Measurements from ENCODE around the gene THAP4. TPM values are rescaled to one million over a fixed set of nuclear protein-coding genes. Genes with fewer than 3 reads are reported as not detected.
"Not testable (repeated sequence)": the region's sequence is repeated elsewhere in the genome, so short reads cannot be mapped to it uniquely, and the experiment has no call there.

Gene THAP4
- total and polyA plus RNA-seq, 8 donors = 16.0 to 172 (median 49.3) TPM

DNA sequence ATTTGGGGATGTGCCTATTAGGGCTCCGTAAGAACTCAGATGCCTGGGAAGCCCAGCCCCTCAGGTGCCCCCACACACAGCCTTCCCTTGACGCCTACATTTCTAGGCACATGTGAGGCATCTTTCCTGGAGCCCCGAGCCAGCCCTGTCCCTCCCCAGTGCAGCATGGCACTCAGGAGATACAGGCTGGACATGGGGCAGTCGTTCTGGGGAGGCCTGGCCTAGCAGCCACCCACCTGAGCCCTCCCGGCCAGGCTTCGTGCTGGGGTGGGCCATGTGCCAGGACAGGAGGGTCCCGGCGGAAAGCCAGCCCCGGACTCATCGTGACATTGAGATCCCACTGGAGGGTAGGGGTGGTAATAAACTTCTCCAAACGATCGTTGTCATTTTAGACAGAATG, 63.2 kb downstream of the THAP4 start:
- TF ChIP-seq POLR2AphosphoS5 (IDR thresholded peaks at IDR 0.05) (no peak), EP300 (IDR thresholded peaks at IDR 0.05) (no peak), POLR2A (IDR thresholded peaks at IDR 0.05) (no peak)
- TF ChIP-seq, protein P1, sequence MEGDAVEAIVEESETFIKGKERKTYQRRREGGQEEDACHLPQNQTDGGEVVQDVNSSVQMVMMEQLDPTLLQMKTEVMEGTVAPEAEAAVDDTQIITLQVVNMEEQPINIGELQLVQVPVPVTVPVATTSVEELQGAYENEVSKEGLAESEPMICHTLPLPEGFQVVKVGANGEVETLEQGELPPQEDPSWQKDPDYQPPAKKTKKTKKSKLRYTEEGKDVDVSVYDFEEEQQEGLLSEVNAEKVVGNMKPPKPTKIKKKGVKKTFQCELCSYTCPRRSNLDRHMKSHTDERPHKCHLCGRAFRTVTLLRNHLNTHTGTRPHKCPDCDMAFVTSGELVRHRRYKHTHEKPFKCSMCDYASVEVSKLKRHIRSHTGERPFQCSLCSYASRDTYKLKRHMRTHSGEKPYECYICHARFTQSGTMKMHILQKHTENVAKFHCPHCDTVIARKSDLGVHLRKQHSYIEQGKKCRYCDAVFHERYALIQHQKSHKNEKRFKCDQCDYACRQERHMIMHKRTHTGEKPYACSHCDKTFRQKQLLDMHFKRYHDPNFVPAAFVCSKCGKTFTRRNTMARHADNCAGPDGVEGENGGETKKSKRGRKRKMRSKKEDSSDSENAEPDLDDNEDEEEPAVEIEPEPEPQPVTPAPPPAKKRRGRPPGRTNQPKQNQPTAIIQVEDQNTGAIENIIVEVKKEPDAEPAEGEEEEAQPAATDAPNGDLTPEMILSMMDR (IDR thresholded peaks at IDR 0.05) = no peak
- WGBS, 5 donors = 87 to 93% (median 89%) methylated on average over 7 to 12 of the region's 12 CpGs
- DNase-seq = no peak
- no peaks in the 10 kb centered on the region for H3K27me3 ChIP-seq
- H3K27ac ChIP-seq = no peak overlapping the region
- H3K4me1 ChIP-seq = peaks cover 0 to 25% (median 6%) of the 10 kb centered on the region in 4 donors
- H3K36me3 ChIP-seq = peaks cover 10 to 49% (median 45%) of the 10 kb centered on the region in 4 donors
- no peak overlapping the region for H3K4me3 ChIP-seq
- intact Hi-C loops (cut with DNase I; ENCODE audit: low total_unique reads) = no loop called here
- no peaks in the 10 kb centered on the region for H3K9me3 ChIP-seq

DNA sequence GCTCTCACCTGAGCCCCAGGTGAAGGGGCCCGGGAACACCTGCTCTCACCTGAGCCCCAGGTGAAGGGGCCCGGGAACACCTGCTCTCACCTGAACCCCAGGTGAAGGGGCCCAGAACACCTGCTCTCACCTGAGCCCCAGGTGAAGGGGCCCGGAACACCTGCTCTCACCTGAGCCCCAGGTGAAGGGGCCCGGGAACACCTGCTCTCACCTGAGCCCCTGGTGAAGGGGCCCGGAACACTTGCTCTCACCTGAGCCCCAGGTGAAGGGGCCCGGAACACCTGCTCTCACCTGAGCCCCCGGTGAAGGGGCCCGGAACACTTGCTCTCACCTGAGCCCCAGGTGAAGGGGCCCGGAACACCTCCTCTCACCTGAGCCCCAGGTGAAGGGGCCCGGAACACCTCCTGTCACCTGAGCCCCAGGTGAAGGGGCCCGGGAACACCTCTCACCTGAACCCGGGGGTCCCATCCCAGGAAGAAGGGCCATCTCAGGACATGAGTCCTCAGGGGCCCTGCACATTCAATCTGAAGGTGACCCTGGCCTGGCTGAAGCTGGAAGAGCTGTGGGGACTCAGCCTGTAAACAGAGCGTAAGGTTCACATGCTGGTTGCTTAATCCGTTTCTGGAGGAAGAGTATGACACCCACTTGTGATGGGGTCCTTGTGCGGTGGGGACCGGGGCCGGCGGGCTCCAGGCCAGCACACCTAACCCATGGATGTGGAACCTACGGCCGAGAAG, 63.9 kb downstream of the THAP4 start:
- intact Hi-C loops (cut with DNase I; ENCODE audit: low total_unique reads); H3K9me3 ChIP-seq; H3K27ac ChIP-seq; H3K27me3 ChIP-seq; DNase-seq; H3K4me3 ChIP-seq: not testable (repeated sequence)
- Histone ChIP-seq H3K36me3 (peaks cover 10 to 49% (median 46%) of the 10 kb centered on the region in 4 donors), H3K4me1 (peaks cover 0 to 28% (median 7%) of the 10 kb centered on the region in 4 donors)
- WGBS, 5 donors = 85 to 96% (median 93%) methylated on average over 8 to 20 of the region's 20 CpGs

DNA sequence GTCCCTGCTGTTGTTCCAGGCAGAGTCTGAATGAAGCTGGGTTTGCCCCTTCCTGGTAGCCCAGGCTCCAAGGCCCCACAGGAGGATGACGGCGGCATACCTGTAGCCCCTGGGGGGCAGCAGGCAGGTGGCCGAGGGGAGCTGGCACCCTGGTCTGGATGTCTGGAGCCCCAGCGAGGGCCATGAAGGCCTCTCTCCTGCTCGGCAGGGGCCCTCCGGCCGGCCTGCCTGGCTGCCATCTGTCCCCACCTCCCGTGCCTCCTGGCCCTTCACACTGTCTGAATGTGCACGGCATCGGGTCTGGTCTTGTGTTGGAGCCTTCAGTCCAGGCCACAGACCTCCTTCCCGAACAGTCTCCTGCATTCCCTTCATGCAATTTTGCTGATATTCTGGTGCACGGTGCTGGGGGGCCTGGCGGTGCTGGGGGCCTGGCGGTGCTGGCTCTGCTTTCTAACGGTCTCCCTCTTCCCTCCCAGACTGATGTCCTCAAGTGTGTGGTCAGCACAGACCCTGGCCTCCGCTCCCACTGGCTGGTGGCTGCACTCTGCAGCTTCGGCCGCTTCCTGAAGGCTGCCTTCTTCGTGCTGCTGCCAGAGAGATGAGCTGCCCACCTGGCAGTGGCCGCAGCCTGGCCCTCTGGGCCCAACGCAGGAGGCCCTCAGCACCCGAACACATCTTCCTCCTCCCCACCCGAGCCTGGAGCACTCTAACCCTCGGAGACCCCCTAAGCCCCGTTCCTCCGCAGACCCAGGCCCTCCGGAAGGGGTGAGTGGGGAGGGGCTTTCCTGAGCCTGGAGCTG, 64.9 kb downstream of the THAP4 start:
- Histone ChIP-seq H3K36me3 (peaks cover 10 to 49% (median 48%) of the 10 kb centered on the region in 4 donors), H3K4me1 (peaks cover 0 to 17% (median 2%) of the 10 kb centered on the region in 4 donors), H3K9me3 (no peaks in the 10 kb centered on the region), H3K27me3 (no peaks in the 10 kb centered on the region), H3K4me3 (no peak overlapping the region), H3K27ac (no peak overlapping the region)
- WGBS, 5 donors = 85 to 89% (median 88%) methylated on average over 20 to 27 of the region's 27 CpGs
- no peak for DNase-seq
- no peak for TF ChIP-seq EP300 (IDR thresholded peaks at IDR 0.05)
- intact Hi-C loops (cut with DNase I; ENCODE audit: low total_unique reads) = no loop called here

DNA sequence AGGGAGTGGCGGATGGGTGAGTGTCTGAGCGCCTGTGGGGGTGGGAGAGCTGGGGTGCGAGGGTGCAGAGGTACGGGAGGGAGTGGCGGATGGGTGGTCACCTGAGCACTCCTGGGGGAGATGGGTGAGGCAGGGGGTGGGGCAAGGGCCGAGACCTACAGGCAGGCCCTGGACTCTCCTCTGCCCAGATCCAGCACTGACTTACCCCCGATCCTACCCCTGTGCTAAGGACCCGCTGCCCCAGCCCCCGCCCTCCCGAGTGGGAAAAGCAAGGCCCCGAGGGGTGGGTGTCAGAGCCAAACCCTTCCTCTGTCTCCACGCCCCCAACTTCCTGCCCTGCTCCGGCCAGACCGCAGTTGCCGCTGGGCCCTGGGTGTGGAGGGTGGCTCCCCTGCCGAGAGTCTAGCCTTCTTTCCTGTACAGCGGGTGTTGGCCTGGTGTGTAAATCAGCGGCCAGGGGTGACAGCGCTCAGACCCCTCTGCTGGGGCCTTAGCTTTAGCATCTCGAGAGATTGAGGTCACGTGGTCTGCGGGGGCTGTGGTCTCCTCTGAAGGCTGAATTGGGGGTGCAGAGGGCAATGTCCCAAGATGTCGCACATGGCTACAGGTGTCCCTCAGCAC, 65.9 kb downstream of the THAP4 start:
- Histone ChIP-seq H3K27ac (no peak overlapping the region), H3K4me3 (no peak overlapping the region), H3K4me1 (peaks cover 0 to 15% (median 2%) of the 10 kb centered on the region in 4 donors), H3K27me3 (no peaks in the 10 kb centered on the region), H3K9me3 (no peaks in the 10 kb centered on the region), H3K36me3 (peaks cover 10 to 54% (median 47%) of the 10 kb centered on the region in 4 donors)
- WGBS, 5 donors = 79 to 83% (median 81%) methylated on average over 16 to 23 of the region's 23 CpGs
- TF ChIP-seq, protein P1 (IDR thresholded peaks at IDR 0.05) = no peak
- TF ChIP-seq EP300 (IDR thresholded peaks at IDR 0.05) (no peak), POLR2AphosphoS5 (IDR thresholded peaks at IDR 0.05) (no peak), POLR2A (IDR thresholded peaks at IDR 0.05) (no peak)
- intact Hi-C loops (cut with DNase I; ENCODE audit: low total_unique reads) = no loop called here
- no peak for DNase-seq

DNA sequence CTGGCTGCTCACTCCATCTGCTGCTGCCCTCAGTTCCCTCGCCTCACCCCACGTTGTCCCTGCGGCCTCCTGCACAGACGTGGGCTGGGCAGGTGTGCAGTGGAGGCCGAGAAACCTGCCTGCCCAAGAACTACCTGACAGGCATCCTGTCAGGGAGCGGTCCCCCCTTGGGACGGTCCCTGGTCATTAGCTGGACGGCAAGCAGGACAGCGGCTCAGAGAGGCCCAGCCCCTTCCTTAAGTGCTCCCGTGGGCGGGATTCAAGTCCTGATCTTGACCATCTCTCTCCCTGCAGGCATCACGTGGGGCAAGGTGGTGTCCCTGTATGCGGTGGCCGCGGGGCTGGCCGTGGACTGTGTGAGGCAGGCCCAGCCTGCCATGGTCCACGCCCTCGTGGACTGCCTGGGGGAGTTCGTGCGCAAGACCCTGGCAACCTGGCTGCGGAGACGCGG, 67.1 kb downstream of the THAP4 start:
- H3K9me3 ChIP-seq = no peaks in the 10 kb centered on the region
- TF ChIP-seq POLR2A (IDR thresholded peaks at IDR 0.05) (no peak), EP300 (IDR thresholded peaks at IDR 0.05) (no peak), POLR2AphosphoS5 (IDR thresholded peaks at IDR 0.05) (no peak)
- TF ChIP-seq, protein P1 (IDR thresholded peaks at IDR 0.05) = no peak
- peaks cover 0 to 20% (median 6%) of the 10 kb centered on the region in 4 donors for H3K4me1 ChIP-seq
- no peak overlapping the region for H3K27ac ChIP-seq
- peaks cover 10 to 51% (median 42%) of the 10 kb centered on the region in 4 donors for H3K36me3 ChIP-seq
- no peak for DNase-seq
- H3K27me3 ChIP-seq = no peaks in the 10 kb centered on the region
- intact Hi-C loops (cut with DNase I; ENCODE audit: low total_unique reads) = no loop called here
- 87 to 95% (median 90%) methylated on average over 21 to 23 of the region's 23 CpGs for WGBS, 5 donors
- H3K4me3 ChIP-seq = no peak overlapping the region

Measured in stomach (tissue), 9 donors.